Ishikawa (cell line): ENCODE measurements around the gene SLC3A2.

Source experiments
- RAD21 ChIP-seq: IDR thresholded peaks from 2 replicates; pipeline ENCODE4 v1.6.1; 2012; ENCODE audit warnings: low read depth
- TAF1 ChIP-seq: IDR thresholded peaks from 2 replicates; pipeline ENCODE4 v1.6.1; 2012; ENCODE audit warnings: low read depth, mild to moderate bottlenecking
- ZBTB7A ChIP-seq: IDR thresholded peaks from 2 replicates; pipeline ENCODE4 v1.6.1; 2012; ENCODE audit warnings: low read depth

- TF ChIP-seq TAF1, result no peak
- no peak for TF ChIP-seq RAD21
- no peak for TF ChIP-seq ZBTB7A
Measured at GRCh38 chr11:62930666-62931065, 50.0 kb downstream of the SLC3A2 start.
